Measurements from ENCODE around the gene UBXN4. TPM values are rescaled to one million over a fixed set of nuclear protein-coding genes. Genes with fewer than 3 reads are reported as not detected.
"Not testable (repeated sequence)": the region's sequence is repeated elsewhere in the genome, so short reads cannot be mapped to it uniquely, and the experiment has no call there.

Gene UBXN4
- polyA plus RNA-seq, 3 donors: 135 to 162 (median 150) TPM

DNA sequence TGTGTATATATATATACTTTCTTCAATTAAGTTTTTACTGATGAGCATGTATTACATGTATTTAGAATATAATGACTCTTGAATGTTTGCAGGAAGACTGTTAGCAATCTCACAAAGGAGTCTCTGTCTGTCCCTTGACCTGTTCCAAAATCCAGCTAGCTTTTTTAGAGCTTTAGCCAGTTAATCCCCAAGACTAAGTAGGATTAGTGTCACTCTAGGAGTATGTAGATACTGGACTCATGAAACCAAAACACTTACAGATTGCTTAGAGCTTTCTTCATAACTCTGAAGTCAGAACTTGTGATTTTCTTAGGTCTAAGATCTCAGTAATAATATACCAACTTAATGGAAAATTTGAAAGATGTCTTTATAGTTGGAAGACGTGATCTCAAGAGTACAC lies 2.2 kb downstream of the UBXN4 start:
- no peak for DNase-seq (ENCODE audit: extremely low read depth in 1 of 11, low read depth in 9 of 11, low spot score in 4 of 11)

DNA sequence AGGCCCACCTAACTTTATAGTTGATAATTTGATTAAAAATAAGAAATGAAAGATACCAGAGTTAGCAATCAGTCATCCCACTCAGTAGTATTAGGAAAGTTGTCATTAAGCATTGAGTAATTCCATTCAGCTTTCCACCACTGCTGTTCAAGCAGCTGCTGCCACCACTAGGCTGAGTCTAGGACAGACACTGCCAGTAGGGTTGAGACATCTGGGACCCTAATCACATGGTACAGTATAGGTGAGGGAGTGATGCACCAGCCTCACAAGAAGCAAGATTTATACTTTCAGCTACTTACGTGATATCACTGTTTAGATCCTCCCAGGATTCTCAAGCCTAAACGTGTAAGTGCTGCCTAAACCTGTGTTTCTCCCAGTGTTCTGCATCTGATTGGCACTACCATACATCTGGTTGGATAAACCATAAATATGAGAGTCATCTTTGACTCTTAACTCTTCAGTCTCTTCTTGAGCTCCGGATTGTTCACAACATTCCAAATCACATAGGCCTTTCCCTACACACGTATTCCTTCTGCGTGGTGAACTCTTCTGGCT lies 3.2 kb downstream of the UBXN4 start:
- no peak for DNase-seq (ENCODE audit: extremely low read depth in 1 of 11, low read depth in 9 of 11, low spot score in 4 of 11)

DNA sequence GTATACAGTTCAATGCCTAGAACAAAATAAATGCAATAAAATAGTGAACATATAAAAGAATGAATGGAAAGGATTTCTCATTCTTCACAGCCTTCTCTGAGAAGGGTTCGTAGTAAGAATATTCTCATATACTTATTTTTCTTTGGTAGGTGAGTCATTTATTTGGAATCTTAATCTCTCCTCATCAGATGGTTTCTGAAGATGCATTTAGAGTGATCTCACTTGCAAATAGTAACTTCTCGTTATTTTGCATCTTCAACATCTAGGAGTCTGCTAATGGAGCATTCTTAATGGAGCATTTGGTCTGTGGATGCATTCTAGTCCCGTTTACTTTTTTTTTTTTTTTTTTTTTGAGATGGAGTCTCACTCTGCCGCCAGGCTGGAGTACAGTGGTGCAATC lies 3.9 kb downstream of the UBXN4 start:
- DNase-seq (ENCODE audit: extremely low read depth in 1 of 11, low read depth in 9 of 11, low spot score in 4 of 11): no peak

DNA sequence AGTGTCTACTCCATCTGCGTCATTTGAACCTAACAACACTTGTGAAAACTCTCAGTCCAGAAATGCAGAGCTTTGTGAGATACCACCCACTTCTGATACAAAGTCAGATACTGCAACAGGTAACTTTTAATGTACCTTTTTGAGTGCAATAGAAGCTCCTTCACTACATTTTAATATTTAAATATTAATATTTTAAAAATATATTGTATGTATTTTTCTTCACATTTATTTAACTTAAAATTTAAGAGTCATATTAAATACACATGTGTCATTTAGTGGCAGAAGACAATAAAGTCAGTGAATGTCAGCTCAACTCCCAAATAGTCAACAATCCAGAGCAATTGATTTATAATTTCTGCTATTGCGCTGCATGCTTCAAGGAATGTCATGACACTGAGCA lies 13.9 kb downstream of the UBXN4 start:
- no peak for DNase-seq (ENCODE audit: extremely low read depth in 1 of 11, low read depth in 9 of 11, low spot score in 4 of 11)

DNA sequence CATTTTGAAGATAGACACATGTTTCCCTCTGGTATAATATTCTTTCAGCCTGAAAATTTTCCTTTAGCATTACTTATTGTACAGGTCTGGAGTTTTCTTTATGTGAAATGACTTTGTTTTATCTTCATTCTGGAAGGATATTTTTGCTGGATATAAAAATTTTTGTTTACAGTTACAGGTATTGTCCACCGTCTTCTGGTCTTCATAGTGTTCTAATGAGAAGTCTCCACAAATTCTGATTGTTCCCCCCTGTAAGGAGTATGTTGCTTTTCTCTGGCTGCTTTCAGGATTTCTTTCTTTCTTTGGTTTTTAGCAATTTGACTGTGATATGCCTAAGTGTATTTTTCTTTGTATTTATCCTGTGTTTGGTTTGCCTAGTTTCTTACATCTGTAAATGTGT lies 15.0 kb downstream of the UBXN4 start:
- no peak for DNase-seq (ENCODE audit: extremely low read depth in 1 of 11, low read depth in 9 of 11, low spot score in 4 of 11)

DNA sequence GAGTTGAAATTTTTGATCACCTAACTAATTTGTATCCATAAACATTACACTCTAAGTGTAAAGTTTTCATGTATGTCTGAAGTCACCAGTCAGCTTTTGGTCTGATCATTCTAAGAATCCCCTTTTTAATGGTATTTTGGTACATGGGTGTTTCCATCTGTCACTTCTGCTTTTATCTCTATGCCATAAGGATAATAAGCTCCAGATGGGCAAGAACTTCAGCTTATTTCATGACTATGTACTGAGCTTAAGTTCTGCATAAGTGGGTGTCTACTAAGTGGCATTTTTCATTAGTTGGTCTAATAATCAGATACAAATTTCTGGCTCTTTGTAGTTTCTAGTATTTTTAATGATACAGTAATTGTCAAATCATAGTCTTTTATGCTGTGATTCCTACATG lies 20.4 kb downstream of the UBXN4 start:
- no peak for DNase-seq (ENCODE audit: extremely low read depth in 1 of 11, low read depth in 9 of 11, low spot score in 4 of 11)

DNA sequence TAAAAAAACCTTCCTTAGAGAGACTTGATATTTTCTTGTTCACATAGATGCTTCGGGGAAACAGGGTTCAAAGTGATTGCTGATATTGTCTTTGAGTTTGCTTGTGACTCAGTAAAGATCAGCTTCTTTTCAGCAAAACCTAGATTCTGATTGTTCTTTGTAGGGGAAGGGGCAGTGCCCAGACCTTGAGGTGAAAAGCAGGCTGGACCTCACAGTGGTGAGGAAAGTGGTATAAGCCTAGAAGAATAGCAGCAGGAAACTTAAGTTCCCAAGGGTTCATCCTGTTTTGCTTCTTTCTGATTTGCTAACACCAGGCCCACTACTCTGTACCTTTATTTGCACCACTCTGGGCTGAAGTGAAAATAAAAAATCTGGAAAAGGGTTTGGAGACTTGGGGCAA lies 20.9 kb downstream of the UBXN4 start:
- no peak for DNase-seq (ENCODE audit: extremely low read depth in 1 of 11, low read depth in 9 of 11, low spot score in 4 of 11)

DNA sequence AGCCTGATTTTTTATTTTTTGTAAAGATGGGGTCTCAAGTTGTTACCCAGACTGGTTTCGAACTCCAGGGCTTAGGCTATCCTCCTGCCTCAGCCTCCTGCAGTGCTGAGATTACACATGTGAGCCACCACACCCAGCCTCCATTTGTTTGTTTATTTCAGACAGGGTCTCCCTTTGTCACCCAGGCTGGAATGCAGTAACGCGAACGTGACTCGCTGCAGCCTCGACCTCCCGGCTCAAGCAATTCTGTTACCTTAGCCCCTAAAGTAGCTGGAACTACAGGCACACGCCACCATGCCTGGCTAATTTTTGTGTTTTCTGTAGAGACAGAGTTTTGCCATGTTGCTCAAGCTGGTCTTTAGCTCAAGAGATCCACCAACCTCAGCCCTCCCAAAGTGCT lies 27.2 kb downstream of the UBXN4 start:
- no peak for DNase-seq (ENCODE audit: extremely low read depth in 1 of 11, low read depth in 9 of 11, low spot score in 4 of 11)

DNA sequence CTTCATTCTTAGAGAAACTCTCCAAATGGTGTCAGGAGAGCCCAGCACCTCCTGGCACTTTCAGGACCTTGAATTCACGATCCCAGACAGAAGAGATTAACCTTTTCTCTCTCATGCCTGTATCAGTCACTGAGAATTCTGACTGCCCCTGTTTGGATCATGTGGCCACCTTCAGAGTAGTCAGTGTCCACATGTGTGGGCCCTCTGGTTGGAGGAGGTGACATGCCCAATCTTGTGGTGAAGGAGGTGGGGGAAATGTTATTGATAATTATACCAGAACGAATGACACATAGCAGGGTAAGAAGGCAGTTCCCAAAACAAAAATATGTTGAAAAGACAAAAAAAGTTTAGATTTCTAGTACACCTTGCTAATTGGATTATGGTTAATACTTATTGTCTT lies 31.7 kb downstream of the UBXN4 start:
- no peak for DNase-seq (ENCODE audit: extremely low read depth in 1 of 11, low read depth in 9 of 11, low spot score in 4 of 11)

DNA sequence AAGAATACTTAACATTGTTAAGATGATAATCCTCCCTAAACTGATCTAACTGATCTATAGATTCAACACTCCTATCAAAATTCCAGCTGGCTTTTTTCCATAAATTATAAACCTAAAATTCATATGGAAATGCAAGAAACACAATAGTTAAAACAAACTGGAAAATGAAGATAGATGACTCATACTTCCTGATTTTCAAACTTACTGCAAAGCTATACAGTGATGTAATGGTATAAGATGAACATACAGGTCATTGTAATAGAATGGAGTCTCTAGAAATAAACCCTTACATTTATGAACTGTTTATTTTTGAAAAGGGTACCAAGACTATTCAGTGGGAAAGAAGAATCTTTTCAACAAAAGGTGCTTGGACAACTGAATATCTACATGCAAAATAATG lies 32.3 kb downstream of the UBXN4 start:
- no peak for DNase-seq (ENCODE audit: extremely low read depth in 1 of 11, low read depth in 9 of 11, low spot score in 4 of 11)

DNA sequence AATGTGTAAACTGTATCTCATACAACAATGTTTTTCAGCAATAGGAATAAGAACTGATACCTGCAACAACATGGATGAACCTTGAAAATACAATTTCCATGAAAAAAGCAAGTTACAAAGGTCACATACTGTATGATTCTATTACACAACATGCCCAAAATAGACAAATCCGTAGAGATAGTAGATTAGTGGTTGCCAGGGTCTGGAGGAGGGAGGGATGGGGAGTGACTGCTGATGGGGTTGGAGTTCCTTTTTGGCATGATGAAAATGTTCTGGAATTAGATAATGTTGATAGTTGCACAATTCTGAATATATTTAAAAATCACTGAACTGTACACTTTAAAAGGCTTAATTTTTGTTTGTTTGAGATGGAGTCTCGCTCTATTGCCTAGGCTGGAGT lies 33.8 kb downstream of the UBXN4 start:
- no peak for DNase-seq (ENCODE audit: extremely low read depth in 1 of 11, low read depth in 9 of 11, low spot score in 4 of 11)

DNA sequence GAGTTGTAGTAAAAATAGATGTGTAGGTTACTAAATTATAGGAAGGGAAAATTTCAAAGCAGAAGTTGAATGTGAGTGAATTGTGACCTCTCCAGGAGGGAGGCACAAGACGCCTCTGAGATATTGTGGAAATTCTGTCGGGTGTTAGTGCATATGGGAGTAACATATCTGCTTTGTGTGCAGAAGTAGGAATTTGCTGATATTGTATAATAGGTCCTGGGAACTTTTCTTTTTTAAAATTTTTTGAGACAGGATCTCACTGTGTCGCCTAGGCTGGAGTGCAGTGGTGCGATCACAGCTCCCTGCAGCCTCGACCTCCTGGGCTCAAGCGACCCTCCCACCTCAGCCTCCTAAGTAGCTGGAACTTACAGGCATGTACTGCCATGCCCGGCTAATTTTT lies 34.7 kb downstream of the UBXN4 start:
- no peak for DNase-seq (ENCODE audit: extremely low read depth in 1 of 11, low read depth in 9 of 11, low spot score in 4 of 11)

DNA sequence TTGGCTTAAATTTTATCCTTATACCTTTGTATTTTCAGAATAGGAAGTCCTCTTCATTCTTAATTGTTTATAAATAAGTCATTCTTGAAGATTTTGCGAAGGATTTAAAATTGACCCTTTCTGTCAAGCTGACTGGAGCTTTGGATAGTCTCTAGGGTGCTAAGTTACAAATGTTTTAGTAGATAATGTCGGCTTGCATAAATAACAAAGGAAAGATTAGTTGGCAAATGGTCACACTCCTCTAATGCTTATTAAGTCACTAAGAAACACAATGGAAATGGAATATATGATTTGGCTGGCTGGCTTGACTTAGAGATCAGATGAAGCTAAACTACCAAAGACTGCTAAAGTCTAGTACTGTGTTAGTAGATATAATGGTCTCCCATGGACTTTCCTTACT lies 40.6 kb downstream of the UBXN4 start:
- no peak for DNase-seq (ENCODE audit: extremely low read depth in 1 of 11, low read depth in 9 of 11, low spot score in 4 of 11)

DNA sequence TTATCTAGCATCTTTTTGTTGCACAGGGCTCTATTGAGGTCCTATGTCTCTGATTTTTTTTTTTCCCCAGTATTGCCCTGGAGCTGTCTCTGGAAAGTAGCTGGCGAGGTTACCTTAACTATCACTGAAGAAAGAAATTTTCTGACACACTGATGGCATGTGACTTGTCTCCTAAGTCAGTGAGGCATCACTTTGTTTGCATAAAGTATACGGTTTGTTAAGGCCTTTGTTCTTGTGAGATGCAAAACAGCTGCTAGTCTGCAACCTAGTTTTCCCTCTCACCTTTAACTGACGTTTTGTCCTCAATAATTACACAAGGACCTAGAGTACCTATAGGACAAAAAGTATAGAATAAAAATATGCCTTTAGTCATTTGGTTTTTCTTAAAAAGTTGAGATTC lies 41.8 kb downstream of the UBXN4 start:
- peak in 4 of 11 donors; percentile 3 to 11 (median 4) for DNase-seq (ENCODE audit: extremely low read depth in 1 of 11, low read depth in 9 of 11, low spot score in 4 of 11)

DNA sequence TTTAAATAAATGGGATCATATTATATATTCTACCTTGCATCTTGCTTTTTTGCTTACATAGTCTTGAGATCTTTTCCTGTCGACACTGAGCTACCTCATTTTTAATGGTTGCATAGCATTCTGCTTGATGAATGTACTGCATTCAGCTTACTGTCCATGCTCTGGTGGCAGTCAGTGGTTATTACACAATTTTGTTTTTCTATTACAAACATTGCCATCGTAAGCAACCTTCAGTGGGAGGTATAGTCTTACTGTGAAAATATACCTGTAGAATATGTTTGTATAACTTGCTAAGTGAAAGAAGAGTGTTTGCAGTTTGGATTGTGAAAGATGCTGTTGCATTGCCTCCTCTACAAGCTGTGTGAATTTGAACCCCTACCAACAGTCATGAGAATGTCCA lies 43.4 kb downstream of the UBXN4 start:
- no peak for DNase-seq (ENCODE audit: extremely low read depth in 1 of 11, low read depth in 9 of 11, low spot score in 4 of 11)

DNA sequence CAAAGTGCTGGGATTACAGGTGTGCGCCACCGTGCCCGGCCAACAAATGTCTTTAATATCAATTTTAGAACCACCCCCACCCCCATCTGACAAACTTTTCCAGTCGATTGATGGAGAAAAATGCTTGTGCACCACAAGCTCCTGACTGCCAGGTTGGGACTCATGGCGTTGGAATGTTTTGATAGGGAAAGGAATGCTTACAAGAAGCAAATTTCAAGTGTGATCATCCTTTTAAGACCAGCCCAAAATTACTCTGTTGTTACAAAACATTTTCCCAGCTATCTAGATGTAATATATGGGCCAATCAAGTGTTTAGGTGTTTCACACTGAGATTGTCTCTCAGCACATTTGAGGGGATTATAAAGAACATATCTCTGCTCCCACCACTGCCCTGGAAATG lies 45.2 kb downstream of the UBXN4 start:
- no peak for DNase-seq (ENCODE audit: extremely low read depth in 1 of 11, low read depth in 9 of 11, low spot score in 4 of 11)

DNA sequence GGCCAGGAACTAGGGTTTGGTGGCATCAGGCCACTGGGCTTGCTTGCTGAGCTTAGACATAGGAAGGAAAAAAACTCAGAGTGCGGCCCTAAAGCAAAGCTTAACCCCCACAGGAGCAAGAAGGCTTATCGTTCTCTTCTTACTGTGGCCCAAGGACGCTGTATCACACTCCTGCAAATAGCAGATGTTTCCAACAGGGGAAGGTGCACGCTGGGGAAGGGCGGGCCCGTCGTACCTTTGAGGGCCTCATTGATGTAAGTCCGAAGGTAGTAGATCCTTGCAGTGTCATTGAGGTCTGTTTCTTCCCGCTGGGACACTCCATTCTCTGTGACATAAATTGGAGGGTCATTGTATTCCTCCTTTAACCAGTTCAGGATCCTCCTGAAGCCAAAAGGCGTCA lies 48.8 kb downstream of the UBXN4 start:
- no peak for DNase-seq (ENCODE audit: extremely low read depth in 1 of 11, low read depth in 9 of 11, low spot score in 4 of 11)

DNA sequence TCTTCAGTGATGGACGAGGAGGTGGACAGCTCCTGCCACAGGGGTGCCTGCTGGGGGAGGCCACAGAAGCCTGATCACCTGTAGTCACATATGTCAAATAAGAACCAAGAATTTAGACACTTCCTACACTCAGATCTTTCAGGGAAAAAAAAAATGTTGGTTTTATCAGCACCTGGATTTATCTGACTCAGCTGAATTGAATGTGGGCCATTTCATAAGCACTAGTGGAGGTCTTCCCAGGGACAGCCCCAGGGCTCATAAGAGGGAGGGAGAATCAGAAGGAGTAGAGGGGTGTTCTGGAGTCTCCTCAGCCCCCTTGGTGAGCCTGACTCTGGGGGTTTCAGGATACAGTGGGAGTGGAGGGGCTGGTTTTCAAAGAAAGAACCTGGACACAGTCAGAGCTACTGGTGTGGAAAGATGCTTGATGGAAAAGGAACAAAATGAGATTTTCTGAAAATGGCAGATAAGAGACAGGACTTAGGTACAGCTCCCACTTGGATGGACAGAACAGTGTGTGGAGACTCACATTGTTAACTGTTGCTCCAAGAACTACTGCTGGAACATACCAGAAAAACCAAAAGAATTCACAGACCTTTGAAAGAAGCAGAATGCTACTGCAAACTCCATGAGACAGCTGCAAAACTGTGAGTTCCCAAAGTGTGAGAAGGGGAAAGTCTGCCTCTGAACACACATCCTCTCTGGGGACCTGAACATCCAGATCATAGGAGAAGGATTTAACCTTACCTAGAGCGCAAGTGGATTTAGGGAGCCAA lies 49.9 kb downstream of the UBXN4 start:
- DNase-seq (ENCODE audit: extremely low read depth in 1 of 11, low read depth in 9 of 11, low spot score in 4 of 11): no peak

DNA sequence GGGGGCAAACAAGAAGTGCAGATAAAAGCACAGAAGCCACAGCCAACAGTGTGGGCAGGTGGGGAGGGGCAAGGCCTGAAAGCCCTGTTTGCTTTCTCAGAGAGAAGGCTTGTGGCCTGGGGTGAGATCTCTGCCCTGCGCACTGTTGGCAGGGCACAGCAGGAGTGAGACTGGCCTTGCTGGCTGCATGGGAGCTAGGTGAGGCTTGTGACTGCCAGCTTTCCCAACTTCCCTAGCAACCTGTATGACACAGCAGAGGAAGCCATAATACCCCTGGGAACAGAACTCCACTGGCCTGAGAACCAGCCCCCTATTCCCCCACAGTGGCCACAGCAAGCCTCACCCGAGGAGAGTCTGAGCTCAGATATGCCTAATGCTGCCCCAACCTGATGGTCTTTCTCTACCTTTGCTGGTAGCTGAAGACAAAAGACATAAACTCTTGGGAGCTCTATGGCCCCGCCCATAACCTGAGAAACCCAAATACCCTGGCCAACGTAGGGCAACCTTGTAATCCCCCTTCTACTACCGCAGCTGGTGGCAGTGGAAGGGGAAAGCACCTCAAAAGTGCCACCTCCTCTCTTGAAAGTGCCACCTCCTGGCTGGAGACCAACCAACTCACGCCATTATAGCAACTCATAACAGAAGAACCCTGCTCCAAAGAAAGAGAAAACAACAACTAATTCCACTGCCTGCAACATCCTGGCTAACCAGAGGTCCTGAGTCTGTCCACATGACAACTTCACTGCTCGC lies 50.9 kb downstream of the UBXN4 start:
- DNase-seq (ENCODE audit: extremely low read depth in 1 of 11, low read depth in 9 of 11, low spot score in 4 of 11): no peak

DNA sequence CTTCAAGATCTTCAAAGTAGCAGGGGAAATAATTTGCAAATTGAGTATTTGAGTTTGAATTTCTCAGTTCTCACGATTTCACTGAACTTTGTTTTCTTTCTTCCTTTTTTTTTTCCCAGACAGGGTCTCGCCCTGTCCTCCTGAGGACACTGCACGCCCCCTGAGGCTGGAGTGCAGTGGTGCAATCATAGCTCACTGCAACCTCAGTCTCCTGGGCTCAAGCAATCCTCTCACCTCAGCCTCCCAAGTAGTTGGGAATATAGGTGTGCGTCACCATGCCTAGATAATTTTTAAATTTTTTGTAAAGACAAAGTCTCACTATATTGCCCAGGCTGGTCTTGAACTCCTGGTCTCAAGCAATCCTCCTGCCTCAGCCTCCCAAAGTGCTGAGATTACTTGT lies 54.0 kb downstream of the UBXN4 start:
- not testable (repeated sequence) for DNase-seq (ENCODE audit: extremely low read depth in 1 of 11, low read depth in 9 of 11, low spot score in 4 of 11)

DNA sequence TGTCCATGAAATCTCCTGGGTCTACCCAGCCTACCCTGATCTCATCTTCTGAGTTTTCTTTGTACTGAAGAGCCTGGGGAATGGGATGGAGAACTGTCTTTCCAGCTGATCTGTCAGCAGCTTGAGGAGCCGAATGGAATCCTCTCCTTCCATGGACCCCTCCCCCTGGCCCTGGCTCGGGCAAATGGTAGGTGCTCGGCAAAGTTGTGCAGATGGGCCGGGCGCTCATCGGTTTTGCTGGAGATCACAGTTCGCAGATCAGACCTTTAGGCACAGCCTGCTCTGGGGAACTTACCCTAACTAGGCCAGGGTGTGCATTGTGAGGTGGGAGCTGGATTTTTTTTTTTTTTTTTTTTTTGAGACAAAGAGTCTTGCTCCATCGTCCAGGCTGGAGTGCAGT lies 55.0 kb downstream of the UBXN4 start:
- DNase-seq (ENCODE audit: extremely low read depth in 1 of 11, low read depth in 9 of 11, low spot score in 4 of 11): no peak

Data from renal cortex interstitium (tissue), 11 donors.